SK-N-SH (cell line): ENCODE measurements around the gene BCL11A. TPM values are rescaled to one million over a fixed set of nuclear protein-coding genes. Genes with fewer than 3 reads are reported as not detected.

Experiments
- CTCF ChIA-PET: fragments of 300-600, 350-600 bp; formaldehyde crosslinking; extraction: SDS; loops from one replicate; lab custom pipeline; 2021; lab: Yijun Ruan, JAX
- POLR2A ChIA-PET: fragments of 350-600 bp; sonication (Branson Sonifier 250); formaldehyde crosslinking; extraction: SDS; loops from one replicate; lab custom pipeline; 2020; ENCODE audit warnings: antibody characterized with exemption, inconsistent platforms; lab: Yijun Ruan, JAX
- DNase-seq: peaks from one replicate; pipeline ENCODE4 v3.0.0; 2012
- H2AFZ ChIP-seq: fragments of 200-600 bp; sonication (generic); 2 replicates; pipeline ENCODE4 v1.8.1; 2016; ENCODE audit warnings: antibody characterized with exemption, mild to moderate bottlenecking, low read depth
- H3F3A ChIP-seq: fragments of 200-600 bp; sonication (generic); replicated peaks from 2 replicates; pipeline ENCODE3; 2016; ENCODE audit warnings: antibody characterized with exemption, mild to moderate bottlenecking; ENCODE audit not compliant: insufficient read depth
- H3K27ac ChIP-seq, 2 experiments: fragments of 200-500 bp in 1 of 2; fragments of 200-600 bp in 1 of 2; sonication (Bioruptor generic) in 1 of 2; sonication (generic), shearing (Covaris generic) in 1 of 2; 2 replicates each; pipeline versions ENCODE4 v1.5.1 to v1.6.1; 2014 to 2016; ENCODE audit warnings: low read depth in 2 of 2, inconsistent platforms in 1 of 2, low read length in 1 of 2, mild to moderate bottlenecking in 1 of 2, mixed read lengths in 1 of 2
- H3K27me3 ChIP-seq: fragments of 200-600 bp; sonication (generic), shearing (Covaris generic); 2 replicates; pipeline ENCODE4 v1.6.1; 2016; ENCODE audit warnings: mixed run types; ENCODE audit not compliant: insufficient read depth
- H3K36me3 ChIP-seq, 2 experiments: fragments of 200-500 bp in 1 of 2; fragments of 200-600 bp in 1 of 2; sonication (Bioruptor generic) in 1 of 2; sonication (generic) in 1 of 2; replicated peaks in 1 of 2; 2 replicates each; pipeline versions ENCODE3 to v1.5.1; 2014 to 2016; ENCODE audit warnings: low read length in 1 of 2, mild to moderate bottlenecking in 1 of 2; ENCODE audit not compliant: insufficient read depth in 2 of 2, control insufficient read depth in 1 of 2
- H3K4me1 ChIP-seq, 2 experiments: fragments of 200-500 bp in 1 of 2; fragments of 200-600 bp in 1 of 2; sonication (Bioruptor generic) in 1 of 2; sonication (generic), shearing (Covaris generic) in 1 of 2; 2 replicates each; pipeline versions ENCODE4 v1.5.1 to v1.6.1; 2014 to 2016; ENCODE audit warnings: low read depth in 1 of 2, low read length in 1 of 2, mixed run types in 1 of 2; ENCODE audit not compliant: insufficient read depth in 2 of 2, control insufficient read depth in 1 of 2
- H3K4me2 ChIP-seq: fragments of 200-600 bp; sonication (generic), shearing (Covaris generic); 2 replicates; pipeline ENCODE4 v1.6.1; 2017; ENCODE audit warnings: mixed run types
- H3K4me3 ChIP-seq, 2 experiments: fragments of 200-500 bp in 1 of 2; fragments of 200-600 bp in 1 of 2; sonication (Bioruptor generic) in 1 of 2; sonication (generic), shearing (Covaris generic) in 1 of 2; 2 replicates each; pipeline versions ENCODE4 v1.5.1 to v1.8.1; 2014 to 2016; ENCODE audit warnings: low read depth in 2 of 2, inconsistent platforms in 1 of 2, low read length in 1 of 2, mild to moderate bottlenecking in 1 of 2, mixed read lengths in 1 of 2, moderate library complexity in 1 of 2
- H3K79me2 ChIP-seq: fragments of 200-600 bp; sonication (generic); 2 replicates; pipeline ENCODE4 v1.8.1; 2017; ENCODE audit warnings: mild to moderate bottlenecking; ENCODE audit not compliant: insufficient read depth
- H3K9ac ChIP-seq: fragments of 200-600 bp; sonication (generic); 2 replicates; pipeline ENCODE4 v1.6.1; 2017; ENCODE audit warnings: mixed run types
- H3K9me2 ChIP-seq: fragments of 200-600 bp; sonication (generic); 2 replicates; pipeline ENCODE4 v1.6.1; 2017; ENCODE audit warnings: mixed run types
- H3K9me3 ChIP-seq: fragments of 200-600 bp; sonication (generic); 2 replicates; pipeline ENCODE4 v1.6.1; 2017; ENCODE audit warnings: mixed run types, mild to moderate bottlenecking, moderate library complexity
- H4K20me1 ChIP-seq: fragments of 200-600 bp; sonication (generic); 2 replicates; pipeline ENCODE4 v1.6.1; 2017; ENCODE audit warnings: mild to moderate bottlenecking, mixed run types; ENCODE audit not compliant: insufficient read depth
- EP300 ChIP-seq, 2 experiments: IDR thresholded peaks; 2 replicates each; pipeline versions ENCODE4 v1.4.0 to v1.6.1; 2012; ENCODE audit warnings: borderline replicate concordance in 1 of 2, low read depth in 1 of 2, low read length in 1 of 2
- EZH2phosphoT487 ChIP-seq: fragments of 200-600 bp; sonication (generic); IDR thresholded peaks from 2 replicates; pipeline ENCODE4 v1.6.1; 2017; ENCODE audit warnings: low read depth, mixed run types, mild to moderate bottlenecking, antibody characterized with exemption, moderate library complexity, borderline replicate concordance
- FOXJ3 ChIP-seq: sonication (generic); formaldehyde crosslinking; IDR thresholded peaks from 2 replicates; pipeline ENCODE4 v1.5.1; 2020; ENCODE audit warnings: mild to moderate bottlenecking, missing genetic modification reagents
- FOXM1 ChIP-seq: IDR thresholded peaks from 2 replicates; pipeline ENCODE4 v1.4.0; 2012; ENCODE audit warnings: low read depth, mild to moderate bottlenecking
- GABPA ChIP-seq: IDR thresholded peaks from 2 replicates; pipeline ENCODE4 v1.4.0; 2012; ENCODE audit warnings: low read depth, mild to moderate bottlenecking
- JUND ChIP-seq: IDR thresholded peaks from 2 replicates; pipeline ENCODE4 v1.4.0; 2012
- NRF1 ChIP-seq: IDR thresholded peaks from 2 replicates; pipeline ENCODE4 v1.6.1; 2012; ENCODE audit warnings: low read depth, mild to moderate bottlenecking, low read length
- POLR2AphosphoS5 ChIP-seq: IDR thresholded peaks from 2 replicates; pipeline ENCODE4 v1.6.1; 2012; ENCODE audit warnings: low read depth, low read length
- RCOR1 ChIP-seq: fragments of 150-350 bp; IDR thresholded peaks from 2 replicates; pipeline ENCODE4 v1.6.1; 2017; ENCODE audit warnings: antibody characterized with exemption, low read length
- RFX5 ChIP-seq: IDR thresholded peaks from 2 replicates; pipeline ENCODE4 v1.6.1; 2012; ENCODE audit warnings: mild to moderate bottlenecking, improper control_type of control experiment, low read length
- RXRA ChIP-seq: IDR thresholded peaks from 2 replicates; pipeline ENCODE4 v1.4.0; 2012; ENCODE audit warnings: low read depth, mild to moderate bottlenecking, borderline replicate concordance
- SIN3A ChIP-seq: IDR thresholded peaks from 2 replicates; pipeline ENCODE4 v1.6.1; 2012; ENCODE audit warnings: low read depth, mild to moderate bottlenecking, low read length, moderate library complexity, borderline replicate concordance
- SMC3 ChIP-seq: IDR thresholded peaks from 2 replicates; pipeline ENCODE4 v1.6.1; 2012; ENCODE audit warnings: low read depth, low read length, improper control_type of control experiment
- TAF1 ChIP-seq: IDR thresholded peaks from 2 replicates; pipeline ENCODE4 v1.6.1; 2012; ENCODE audit warnings: low read depth, mild to moderate bottlenecking, low read length, moderate library complexity, borderline replicate concordance
- YY1 ChIP-seq: IDR thresholded peaks from 2 replicates; pipeline ENCODE4 v1.4.0; 2012; ENCODE audit warnings: low read depth, mild to moderate bottlenecking
- WGBS: methylation state at CpG from one replicate; pipeline ENCODE4 v1.1.6; 2017; ENCODE audit warnings: low lambda C conversion rate; 5-methylcytosine and 5-hydroxymethylcytosine counted together
- polyA plus RNA-seq, 3 experiments: library from polyadenylated mRNA; depleted of rRNA; stranded (reverse); fragments of >200 nt; gene quantifications; 2 replicates each; pipeline ENCODE4 v1.2.3, GENCODE V29; 2012
- TF ChIP-seq, protein P1 (sequence below): IDR thresholded peaks from 2 replicates; pipeline ENCODE4 v1.6.1; 2012; ENCODE audit warnings: mild to moderate bottlenecking, low read depth, low read length, moderate library complexity
- TF ChIP-seq, protein P2 (sequence below): fragments of 150-350 bp; IDR thresholded peaks from 2 replicates; pipeline ENCODE4 v1.6.1; 2016; ENCODE audit warnings: mild to moderate bottlenecking, low read depth, low read length
- TF ChIP-seq, protein P3 (sequence below): IDR thresholded peaks from 2 replicates; pipeline ENCODE4 v1.4.0; 2012; ENCODE audit warnings: low read depth, borderline replicate concordance
- TF ChIP-seq, protein P4 (sequence below): IDR thresholded peaks from 2 replicates; pipeline ENCODE4 v1.4.0; 2012; ENCODE audit warnings: low read depth
- TF ChIP-seq, protein P5 (sequence below): fragments of 200-600 bp; sonication (generic); IDR thresholded peaks from 2 replicates; pipeline ENCODE4 v1.6.1; 2017; ENCODE audit warnings: antibody characterized with exemption, mild to moderate bottlenecking, moderate library complexity

Gene BCL11A
- polyA plus RNA-seq, 1 of the 3 experiments (the other 2 are of a cell fraction) = 1.9 TPM

DNA sequence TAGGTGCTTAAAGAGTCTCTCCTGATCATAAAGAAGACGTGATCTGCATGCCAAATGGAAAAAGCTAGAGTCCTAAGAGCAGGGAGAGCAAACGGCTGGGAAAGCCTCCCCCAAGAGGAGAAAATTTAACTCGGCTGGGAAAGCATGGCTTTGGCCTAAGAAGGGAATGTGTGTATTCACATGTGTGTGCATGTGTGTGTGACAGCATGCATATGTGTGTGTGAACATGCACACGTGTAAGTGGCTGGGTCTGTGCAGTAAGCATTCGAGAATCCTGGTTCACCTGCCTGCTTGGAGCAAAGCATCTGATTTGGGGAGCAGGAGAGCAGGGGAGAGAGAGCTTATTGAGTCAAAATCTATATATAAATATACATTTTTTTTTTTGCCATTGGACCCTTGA, 30.1 kb upstream of the BCL11A start:
- Histone ChIP-seq H3K9me2 (no peaks in the 10 kb centered on the region), H3K4me3 (no peak overlapping the region), H3F3A (no peaks in the 10 kb centered on the region), H3K27ac (no peak overlapping the region), H3K4me1 (no peaks in the 10 kb centered on the region; a peak in 1 of 4 replicates), H3K9me3 (no peaks in the 10 kb centered on the region), H2AFZ (no peak overlapping the region), H3K27me3 (no peaks in the 10 kb centered on the region; the same call in 1 of the 2 replicates), H3K36me3 (no peaks in the 10 kb centered on the region), H4K20me1 (no peaks in the 10 kb centered on the region), H3K4me2 (no peak overlapping the region), H3K9ac (no peak overlapping the region), H3K79me2 (no peaks in the 10 kb centered on the region)
- no peak for DNase-seq
- 25% methylated on average over 5 of the region's 5 CpGs for WGBS
- TF ChIP-seq POLR2AphosphoS5 = no peak
- no peak for TF ChIP-seq RCOR1
- no peak for TF ChIP-seq YY1
- no peak for TF ChIP-seq SMC3
- TF ChIP-seq RFX5 = no peak
- no peak for TF ChIP-seq EP300 (IDR thresholded peaks at IDR 0.05; ENCODE audit: borderline replicate concordance in 1 of 2, low read depth in 1 of 2, low read length in 1 of 2)
- TF ChIP-seq NRF1 = no peak
- TF ChIP-seq, protein P1, sequence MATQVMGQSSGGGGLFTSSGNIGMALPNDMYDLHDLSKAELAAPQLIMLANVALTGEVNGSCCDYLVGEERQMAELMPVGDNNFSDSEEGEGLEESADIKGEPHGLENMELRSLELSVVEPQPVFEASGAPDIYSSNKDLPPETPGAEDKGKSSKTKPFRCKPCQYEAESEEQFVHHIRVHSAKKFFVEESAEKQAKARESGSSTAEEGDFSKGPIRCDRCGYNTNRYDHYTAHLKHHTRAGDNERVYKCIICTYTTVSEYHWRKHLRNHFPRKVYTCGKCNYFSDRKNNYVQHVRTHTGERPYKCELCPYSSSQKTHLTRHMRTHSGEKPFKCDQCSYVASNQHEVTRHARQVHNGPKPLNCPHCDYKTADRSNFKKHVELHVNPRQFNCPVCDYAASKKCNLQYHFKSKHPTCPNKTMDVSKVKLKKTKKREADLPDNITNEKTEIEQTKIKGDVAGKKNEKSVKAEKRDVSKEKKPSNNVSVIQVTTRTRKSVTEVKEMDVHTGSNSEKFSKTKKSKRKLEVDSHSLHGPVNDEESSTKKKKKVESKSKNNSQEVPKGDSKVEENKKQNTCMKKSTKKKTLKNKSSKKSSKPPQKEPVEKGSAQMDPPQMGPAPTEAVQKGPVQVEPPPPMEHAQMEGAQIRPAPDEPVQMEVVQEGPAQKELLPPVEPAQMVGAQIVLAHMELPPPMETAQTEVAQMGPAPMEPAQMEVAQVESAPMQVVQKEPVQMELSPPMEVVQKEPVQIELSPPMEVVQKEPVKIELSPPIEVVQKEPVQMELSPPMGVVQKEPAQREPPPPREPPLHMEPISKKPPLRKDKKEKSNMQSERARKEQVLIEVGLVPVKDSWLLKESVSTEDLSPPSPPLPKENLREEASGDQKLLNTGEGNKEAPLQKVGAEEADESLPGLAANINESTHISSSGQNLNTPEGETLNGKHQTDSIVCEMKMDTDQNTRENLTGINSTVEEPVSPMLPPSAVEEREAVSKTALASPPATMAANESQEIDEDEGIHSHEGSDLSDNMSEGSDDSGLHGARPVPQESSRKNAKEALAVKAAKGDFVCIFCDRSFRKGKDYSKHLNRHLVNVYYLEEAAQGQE = no peak
- TF ChIP-seq, protein P2, sequence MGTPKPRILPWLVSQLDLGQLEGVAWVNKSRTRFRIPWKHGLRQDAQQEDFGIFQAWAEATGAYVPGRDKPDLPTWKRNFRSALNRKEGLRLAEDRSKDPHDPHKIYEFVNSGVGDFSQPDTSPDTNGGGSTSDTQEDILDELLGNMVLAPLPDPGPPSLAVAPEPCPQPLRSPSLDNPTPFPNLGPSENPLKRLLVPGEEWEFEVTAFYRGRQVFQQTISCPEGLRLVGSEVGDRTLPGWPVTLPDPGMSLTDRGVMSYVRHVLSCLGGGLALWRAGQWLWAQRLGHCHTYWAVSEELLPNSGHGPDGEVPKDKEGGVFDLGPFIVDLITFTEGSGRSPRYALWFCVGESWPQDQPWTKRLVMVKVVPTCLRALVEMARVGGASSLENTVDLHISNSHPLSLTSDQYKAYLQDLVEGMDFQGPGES = no peak
- TF ChIP-seq SIN3A = no peak
- TF ChIP-seq GABPA = no peak
- TF ChIP-seq FOXJ3 (CRISPR knock-in tag) = no peak
- no peak for TF ChIP-seq JUND
- TF ChIP-seq, protein P3, sequence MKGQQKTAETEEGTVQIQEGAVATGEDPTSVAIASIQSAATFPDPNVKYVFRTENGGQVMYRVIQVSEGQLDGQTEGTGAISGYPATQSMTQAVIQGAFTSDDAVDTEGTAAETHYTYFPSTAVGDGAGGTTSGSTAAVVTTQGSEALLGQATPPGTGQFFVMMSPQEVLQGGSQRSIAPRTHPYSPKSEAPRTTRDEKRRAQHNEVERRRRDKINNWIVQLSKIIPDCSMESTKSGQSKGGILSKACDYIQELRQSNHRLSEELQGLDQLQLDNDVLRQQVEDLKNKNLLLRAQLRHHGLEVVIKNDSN = no peak
- TF ChIP-seq, protein P4, sequence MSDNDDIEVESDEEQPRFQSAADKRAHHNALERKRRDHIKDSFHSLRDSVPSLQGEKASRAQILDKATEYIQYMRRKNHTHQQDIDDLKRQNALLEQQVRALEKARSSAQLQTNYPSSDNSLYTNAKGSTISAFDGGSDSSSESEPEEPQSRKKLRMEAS = no peak
- TF ChIP-seq EZH2phosphoT487 = no peak
- no peak for TF ChIP-seq RXRA
- no peak for TF ChIP-seq TAF1
- TF ChIP-seq FOXM1 = no peak
- TF ChIP-seq, protein P5, sequence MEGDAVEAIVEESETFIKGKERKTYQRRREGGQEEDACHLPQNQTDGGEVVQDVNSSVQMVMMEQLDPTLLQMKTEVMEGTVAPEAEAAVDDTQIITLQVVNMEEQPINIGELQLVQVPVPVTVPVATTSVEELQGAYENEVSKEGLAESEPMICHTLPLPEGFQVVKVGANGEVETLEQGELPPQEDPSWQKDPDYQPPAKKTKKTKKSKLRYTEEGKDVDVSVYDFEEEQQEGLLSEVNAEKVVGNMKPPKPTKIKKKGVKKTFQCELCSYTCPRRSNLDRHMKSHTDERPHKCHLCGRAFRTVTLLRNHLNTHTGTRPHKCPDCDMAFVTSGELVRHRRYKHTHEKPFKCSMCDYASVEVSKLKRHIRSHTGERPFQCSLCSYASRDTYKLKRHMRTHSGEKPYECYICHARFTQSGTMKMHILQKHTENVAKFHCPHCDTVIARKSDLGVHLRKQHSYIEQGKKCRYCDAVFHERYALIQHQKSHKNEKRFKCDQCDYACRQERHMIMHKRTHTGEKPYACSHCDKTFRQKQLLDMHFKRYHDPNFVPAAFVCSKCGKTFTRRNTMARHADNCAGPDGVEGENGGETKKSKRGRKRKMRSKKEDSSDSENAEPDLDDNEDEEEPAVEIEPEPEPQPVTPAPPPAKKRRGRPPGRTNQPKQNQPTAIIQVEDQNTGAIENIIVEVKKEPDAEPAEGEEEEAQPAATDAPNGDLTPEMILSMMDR = no peak
- POLR2A ChIA-PET = no interaction called here
- CTCF ChIA-PET = interaction anchor here (1.2 to 14.3 kb wide), 5 partner anchors 11 to 344 kb away, joined by 3 to 324 read pairs (median 21); no protein-coding TSS in a partner anchor
